ENCODE measurements around the gene CACFD1. TPM values are rescaled to one million over a fixed set of nuclear protein-coding genes. Genes with fewer than 3 reads are reported as not detected.

Gene CACFD1
- total RNA-seq, 4 donors from 2014 or later, result 7.0 to 28.3 (median 10.1) TPM

GRCh38 chr9:133455936-133456335, 3.8 kb upstream of the CACFD1 start:
- no peak for TF ChIP-seq CTCF (IDR thresholded peaks at IDR 0.05 in 4 of 5, conservative IDR thresholded peaks at IDR 0.05 in 1 of 5)
- no peaks in the 10 kb centered on the region for H3K9me3 ChIP-seq
- no peaks in the 10 kb centered on the region for H3K27me3 ChIP-seq
- ATAC-seq (no peak), DNase-seq (no peak)
- in situ Hi-C loops (cut with MboI; ENCODE audit: low sequenced_read_pairs in 4 of 4), result no loop called here
- H3K36me3 ChIP-seq, result no peaks in the 10 kb centered on the region
- H3K4me1 ChIP-seq, result peaks cover 7 to 18% of the 10 kb centered on the region in 2 donors
- H3K27ac ChIP-seq, result no peak overlapping the region
- H3K4me3 ChIP-seq, result no peak overlapping the region
- intact Hi-C loops (cut with DNase I; ENCODE audit: low total_unique reads), result no loop called here

GRCh38 chr9:133456409-133456808, 3.4 kb upstream of the CACFD1 start:
- Histone ChIP-seq H3K36me3 (no peaks in the 10 kb centered on the region), H3K27ac (no peak overlapping the region), H3K9me3 (no peaks in the 10 kb centered on the region), H3K4me1 (peaks cover 7 to 19% of the 10 kb centered on the region in 2 donors), H3K27me3 (no peaks in the 10 kb centered on the region), H3K4me3 (no peak overlapping the region)
- in situ Hi-C loops (cut with MboI; ENCODE audit: low sequenced_read_pairs in 4 of 4) (no loop called here), intact Hi-C loops (cut with DNase I; ENCODE audit: low total_unique reads) (no loop called here)
- TF ChIP-seq CTCF (IDR thresholded peaks at IDR 0.05 in 4 of 5, conservative IDR thresholded peaks at IDR 0.05 in 1 of 5) (no peak), POLR2A (IDR thresholded peaks at IDR 0.05) (no peak)
- no peak for ATAC-seq
- no peak for DNase-seq

GRCh38 chr9:133457233-133457632, 2.5 kb upstream of the CACFD1 start:
- Histone ChIP-seq H3K4me3 (no peak overlapping the region), H3K9me3 (no peaks in the 10 kb centered on the region), H3K4me1 (peaks cover 7 to 19% of the 10 kb centered on the region in 2 donors), H3K27me3 (no peaks in the 10 kb centered on the region), H3K27ac (no peak overlapping the region), H3K36me3 (no peaks in the 10 kb centered on the region)
- DNase-seq (no peak), ATAC-seq (no peak)
- TF ChIP-seq CTCF (IDR thresholded peaks at IDR 0.05 in 4 of 5, conservative IDR thresholded peaks at IDR 0.05 in 1 of 5), result no peak
- TF ChIP-seq POLR2A (IDR thresholded peaks at IDR 0.05), result no peak
- in situ Hi-C loops (cut with MboI; ENCODE audit: low sequenced_read_pairs in 4 of 4), result no loop called here
- intact Hi-C loops (cut with DNase I; ENCODE audit: low total_unique reads), result no loop called here

GRCh38 chr9:133457748-133458147, 2.0 kb upstream of the CACFD1 start:
- H3K27me3 ChIP-seq, result no peaks in the 10 kb centered on the region
- H3K27ac ChIP-seq, result no peak overlapping the region
- peaks cover 7 to 19% of the 10 kb centered on the region in 2 donors for H3K4me1 ChIP-seq
- H3K4me3 ChIP-seq, result no peak overlapping the region
- no peaks in the 10 kb centered on the region for H3K9me3 ChIP-seq
- ATAC-seq (no peak), DNase-seq (no peak)
- TF ChIP-seq CTCF (IDR thresholded peaks at IDR 0.05 in 4 of 5, conservative IDR thresholded peaks at IDR 0.05 in 1 of 5), result no peak
- TF ChIP-seq POLR2A (IDR thresholded peaks at IDR 0.05), result no peak
- no peaks in the 10 kb centered on the region for H3K36me3 ChIP-seq
- intact Hi-C loops (cut with DNase I; ENCODE audit: low total_unique reads), result no loop called here
- in situ Hi-C loops (cut with MboI; ENCODE audit: low sequenced_read_pairs in 4 of 4), result no loop called here

GRCh38 chr9:133458643-133459312, 1.0 kb upstream of the CACFD1 start:
- DNase-seq (peak; percentile 28 to 41), ATAC-seq (no peak)
- H3K27ac ChIP-seq, result peak overlapping the region; percentile 91 to 99 (median 92)
- no peak for TF ChIP-seq POLR2A (IDR thresholded peaks at IDR 0.05)
- no peak for TF ChIP-seq CTCF (IDR thresholded peaks at IDR 0.05 in 4 of 5, conservative IDR thresholded peaks at IDR 0.05 in 1 of 5)
- peaks cover 7 to 19% of the 10 kb centered on the region in 2 donors for H3K4me1 ChIP-seq
- H3K27me3 ChIP-seq, result no peaks in the 10 kb centered on the region
- intact Hi-C loops (cut with DNase I; ENCODE audit: low total_unique reads) (no loop called here), in situ Hi-C loops (cut with MboI; ENCODE audit: low sequenced_read_pairs in 4 of 4) (no loop called here)
- H3K9me3 ChIP-seq, result no peaks in the 10 kb centered on the region
- peak overlapping the region; percentile 75 to 97 (median 79) for H3K4me3 ChIP-seq
- no peaks in the 10 kb centered on the region for H3K36me3 ChIP-seq
